HG03196 (cell line): ENCODE measurements around the gene RNF150.
"Not testable (repeated sequence)": the region's sequence is repeated elsewhere in the genome, so short reads cannot be mapped to it uniquely, and the experiment has no call there.

ENCODE experiments used
- ATAC-seq: cut with Tn5 transposase; IDR thresholded peaks from one replicate; pipeline ENCODE4 v1.9.1; 2021; ENCODE audit not compliant: unreplicated experiment

RNF150 gene

GRCh38 chr4:140834839-140835495 is 298.3 kb downstream of the RNF150 start:
- ATAC-seq = no peak

GRCh38 chr4:140833280-140833679 is 300.0 kb downstream of the RNF150 start:
- no peak for ATAC-seq

DNA sequence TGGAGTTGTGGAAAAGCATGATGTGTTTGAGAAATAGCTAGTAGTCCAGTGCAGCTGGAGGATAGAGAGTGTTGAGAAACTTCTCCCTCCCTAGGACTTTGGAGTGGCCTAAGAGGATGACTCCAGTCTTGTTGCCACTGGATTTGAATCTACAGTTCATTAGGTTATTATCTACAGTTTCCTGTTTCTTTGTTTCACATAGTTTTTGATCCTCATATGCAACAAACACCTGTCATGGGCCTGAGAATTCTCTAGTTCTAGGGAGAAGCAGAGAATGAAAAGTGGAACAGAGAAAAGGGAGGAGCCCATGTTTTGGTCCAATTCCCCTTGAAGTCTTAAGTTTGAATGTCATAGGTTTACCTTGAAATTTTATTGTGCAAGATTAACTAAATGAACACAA is 303.4 kb downstream of the RNF150 start:
- peak; percentile 73 for ATAC-seq

GRCh38 chr4:140826701-140827027 is 306.6 kb downstream of the RNF150 start:
- ATAC-seq = no peak

DNA sequence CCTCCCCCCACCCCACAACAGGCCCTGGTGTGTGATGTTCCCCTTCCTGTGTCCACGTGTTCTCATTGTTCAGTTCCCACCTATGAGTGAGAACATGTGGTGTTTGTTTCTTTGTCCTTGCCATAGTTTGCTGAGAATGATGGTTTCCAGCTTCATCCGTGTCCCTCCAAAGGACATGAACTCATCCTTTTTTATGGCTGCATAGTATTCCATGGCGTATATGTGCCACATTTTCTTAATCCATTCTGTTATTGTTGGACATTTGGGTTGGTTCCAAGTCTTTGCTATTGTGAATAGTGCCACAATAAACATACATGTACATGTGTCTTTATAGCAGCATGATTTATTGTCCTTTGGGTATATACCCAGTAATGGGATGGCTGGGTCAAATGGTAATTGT is 312.7 kb downstream of the RNF150 start:
- ATAC-seq = not testable (repeated sequence)

GRCh38 chr4:140819610-140820009 is 313.7 kb downstream of the RNF150 start:
- no peak for ATAC-seq

GRCh38 chr4:140818433-140818832 is 314.8 kb downstream of the RNF150 start:
- ATAC-seq = no peak

DNA sequence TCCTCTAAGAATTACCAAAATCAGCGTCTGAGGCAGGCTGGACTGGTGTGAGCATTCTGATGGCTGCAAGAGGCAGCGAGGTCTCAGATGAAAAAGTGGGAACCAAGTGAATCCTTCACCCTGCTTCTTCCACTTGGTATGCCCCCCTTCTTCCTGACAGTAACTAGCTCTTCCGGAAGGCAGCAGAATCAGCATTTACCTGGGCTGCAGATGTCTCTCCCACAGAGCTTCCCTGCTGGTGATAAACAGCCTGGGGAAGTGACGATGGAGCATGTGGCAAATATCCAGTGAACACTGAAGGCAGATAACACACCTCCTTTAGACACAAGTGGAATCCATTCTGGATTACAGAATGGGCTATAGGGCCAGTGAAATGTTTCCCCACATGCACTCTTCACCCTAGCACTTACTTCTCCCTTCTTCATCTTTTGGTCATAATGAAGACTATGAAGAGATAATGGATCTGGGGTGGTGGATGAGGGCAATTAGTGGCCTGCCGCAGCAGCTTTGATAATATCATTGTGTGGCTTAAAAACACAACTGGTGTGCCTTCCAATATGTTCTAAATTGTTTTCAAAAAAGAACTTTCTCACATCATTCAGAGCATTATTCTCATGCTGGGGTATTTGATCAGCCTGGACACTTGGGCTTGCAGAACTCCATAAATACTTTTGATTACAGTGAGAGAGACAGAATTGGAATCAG is 316.3 kb downstream of the RNF150 start:
- no peak for ATAC-seq

DNA sequence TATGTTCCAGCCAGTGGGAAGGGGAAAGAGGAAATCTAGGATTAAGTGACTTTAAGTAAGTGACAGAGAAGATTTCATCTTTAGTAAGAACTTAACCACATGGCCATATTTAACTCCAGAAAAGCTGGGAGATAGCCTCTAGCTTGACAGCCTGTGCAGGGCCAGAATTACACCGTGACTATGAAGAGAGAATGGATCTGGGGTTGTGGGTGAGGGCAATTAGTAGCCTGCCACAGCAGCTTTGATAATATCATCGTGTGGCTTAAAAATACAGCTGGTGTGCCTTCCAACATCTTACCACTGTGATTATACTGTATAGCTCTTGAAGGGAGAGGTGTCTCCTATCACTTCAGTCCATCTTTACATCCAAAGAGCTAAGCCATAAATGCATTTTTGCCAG is 319.5 kb downstream of the RNF150 start:
- ATAC-seq = no peak

DNA sequence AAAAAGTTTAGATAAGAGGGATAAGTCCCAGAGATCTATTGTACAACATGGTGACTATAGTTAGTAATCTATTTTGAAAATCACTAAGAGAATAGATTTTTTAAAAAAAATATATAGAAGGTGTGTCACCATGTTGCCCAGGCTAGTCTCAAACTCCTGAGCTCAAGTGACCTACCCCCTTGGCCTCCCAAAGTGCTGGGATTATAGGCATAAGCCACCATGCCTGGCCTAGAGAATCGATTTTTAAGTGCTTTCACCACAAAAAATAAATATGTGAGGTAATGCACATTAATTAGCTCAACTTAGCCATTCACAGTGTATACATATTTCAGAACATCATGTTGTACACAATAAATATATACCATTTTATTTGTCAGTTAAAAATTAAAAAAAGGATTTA is 320.4 kb downstream of the RNF150 start:
- no peak for ATAC-seq

- ATAC-seq = no peak
Measured at GRCh38 chr4:140811429-140811828, 321.8 kb downstream of the RNF150 start.

- not testable (repeated sequence) for ATAC-seq
Measured at GRCh38 chr4:140810591-140811169, 322.6 kb downstream of the RNF150 start.
